ENCODE measurements around the gene LRG1. TPM values are rescaled to one million over a fixed set of nuclear protein-coding genes. Genes with fewer than 3 reads are reported as not detected.
"Not testable (repeated sequence)": the region's sequence is repeated elsewhere in the genome, so short reads cannot be mapped to it uniquely, and the experiment has no call there.

The LRG1 gene
- total and polyA plus RNA-seq, 5 experiments from 2014 or later: not detected

DNA sequence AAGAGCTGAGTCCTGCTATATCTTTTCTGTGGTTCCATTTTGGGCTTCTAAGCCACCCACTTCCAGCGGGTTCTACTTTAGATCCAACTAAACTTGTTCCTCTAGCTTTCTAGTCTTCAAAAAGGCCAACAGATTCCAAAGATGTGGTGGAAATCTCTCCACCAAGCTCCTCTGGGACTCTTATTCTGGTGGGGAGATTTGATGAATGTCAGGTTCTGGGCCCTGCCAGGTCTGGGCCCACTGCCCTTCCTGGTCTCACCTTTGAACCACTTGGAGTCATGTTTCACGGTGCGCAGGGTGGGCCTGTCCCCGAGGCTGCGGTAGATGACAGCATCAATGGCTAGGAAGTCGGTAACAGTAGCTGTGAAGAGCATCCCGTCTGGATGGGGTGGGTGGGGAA is 14.9 kb upstream of the LRG1 start:
- peaks cover 0 to 4% (median 1%) of the 10 kb centered on the region in 4 donors for H3K4me1 Mint-ChIP-seq
- ATAC-seq (no peak), DNase-seq (no peak)
- peaks cover 5 to 28% (median 19%) of the 10 kb centered on the region in 5 donors for H3K27me3 Mint-ChIP-seq
- H3K9me3 Mint-ChIP-seq: peaks cover 0 to 3% (median 0%) of the 10 kb centered on the region in 9 donors
- POLR2A ChIA-PET: interaction anchor here (0.5 kb wide), 1 partner anchor 823 kb away, joined by 3 read pairs; no protein-coding TSS in a partner anchor
- no peaks in the 10 kb centered on the region for H3K36me3 Mint-ChIP-seq
- no peak overlapping the region for H3K27ac Mint-ChIP-seq
- H3K4me3 Mint-ChIP-seq: no peak overlapping the region

GRCh38 chr19:4553775-4554174 is 13.9 kb upstream of the LRG1 start:
- peaks cover 5 to 28% (median 19%) of the 10 kb centered on the region in 5 donors for H3K27me3 Mint-ChIP-seq

DNA sequence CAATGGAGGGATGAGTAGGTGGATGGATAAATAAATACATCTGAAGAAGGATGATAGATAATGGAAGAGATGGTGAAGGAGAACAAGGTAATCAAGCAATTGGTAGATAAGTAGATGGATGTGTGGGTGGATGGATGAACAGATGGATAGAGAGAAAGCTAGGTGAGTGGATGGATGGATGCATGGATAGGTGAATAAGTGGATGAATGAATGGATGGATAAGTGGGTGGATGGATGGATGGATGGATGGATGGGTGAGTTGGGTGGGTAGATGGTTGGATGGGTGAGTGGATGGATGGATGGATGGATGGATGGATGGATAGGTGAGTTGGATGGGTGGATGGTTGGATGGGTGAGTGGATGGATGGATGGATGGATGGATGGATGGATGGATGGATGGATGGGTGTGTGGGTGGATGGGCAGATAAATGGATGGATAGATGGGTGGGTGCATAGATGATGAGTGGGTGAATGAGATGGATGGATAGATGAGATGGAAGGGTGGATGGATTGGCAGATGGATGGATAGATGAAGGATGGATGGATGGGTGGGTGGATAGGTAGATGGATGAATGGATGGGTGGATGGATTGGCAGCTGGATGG is 13.4 kb upstream of the LRG1 start:
- H3K4me3 Mint-ChIP-seq: no peak overlapping the region
- POLR2A ChIA-PET: no interaction called here
- ATAC-seq (no peak), DNase-seq (no peak)
- peaks cover 0 to 5% (median 0%) of the 10 kb centered on the region in 4 donors for H3K4me1 Mint-ChIP-seq
- no peak overlapping the region for H3K27ac Mint-ChIP-seq
- H3K36me3 Mint-ChIP-seq: no peaks in the 10 kb centered on the region
- H3K27me3 Mint-ChIP-seq: peaks cover 5 to 28% (median 19%) of the 10 kb centered on the region in 5 donors
- peaks cover 0 to 3% (median 0%) of the 10 kb centered on the region in 9 donors for H3K9me3 Mint-ChIP-seq

More at GRCh38 chr19:4553775-4554174, 13.9 kb upstream of the LRG1 start:
- POLR2A ChIA-PET: no interaction called here
- peaks cover 0 to 5% (median under 1%) of the 10 kb centered on the region in 4 donors for H3K4me1 Mint-ChIP-seq
- H3K36me3 Mint-ChIP-seq: no peaks in the 10 kb centered on the region
- no peak overlapping the region for H3K27ac Mint-ChIP-seq
- no peak overlapping the region for H3K4me3 Mint-ChIP-seq
- peaks cover 0 to 3% (median 0%) of the 10 kb centered on the region in 9 donors for H3K9me3 Mint-ChIP-seq
- DNase-seq (no peak), ATAC-seq (no peak)

DNA sequence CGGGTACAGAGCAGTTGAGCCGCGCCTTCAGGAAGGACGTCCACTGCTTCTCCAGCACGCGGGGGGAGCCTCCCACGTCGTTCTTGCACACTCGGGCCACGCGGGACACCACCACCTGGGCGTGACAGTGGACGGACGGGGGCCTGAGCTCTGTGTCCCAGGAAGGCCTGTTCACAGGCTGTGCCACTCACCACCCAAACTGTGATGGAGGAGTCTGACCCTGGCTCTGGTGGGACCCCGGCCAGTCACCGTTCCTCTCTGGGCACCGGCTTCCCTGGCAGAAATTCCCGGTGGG is 12.6 kb upstream of the LRG1 start:
- peaks cover 0 to 3% (median 0%) of the 10 kb centered on the region in 9 donors for H3K9me3 Mint-ChIP-seq
- POLR2A ChIA-PET: no interaction called here

GRCh38 chr19:4550479-4551050 is 10.7 kb upstream of the LRG1 start:
- no peak overlapping the region for H3K4me3 Mint-ChIP-seq
- no peaks in the 10 kb centered on the region for H3K36me3 Mint-ChIP-seq
- no peak for DNase-seq
- POLR2A ChIA-PET: no interaction called here
- peaks cover 5 to 28% (median 17%) of the 10 kb centered on the region in 5 donors for H3K27me3 Mint-ChIP-seq
- ATAC-seq: no peak
- peaks cover 0 to 3% (median 0%) of the 10 kb centered on the region in 9 donors for H3K9me3 Mint-ChIP-seq
- no peak overlapping the region for H3K27ac Mint-ChIP-seq
- peaks cover 0 to 2% (median 0%) of the 10 kb centered on the region in 4 donors for H3K4me1 Mint-ChIP-seq

More for the DNA sequence above, 12.6 kb upstream of the LRG1 start:
- Mint-ChIP-seq H3K27ac (no peak overlapping the region), H3K27me3 (peaks cover 5 to 28% (median 19%) of the 10 kb centered on the region in 5 donors), H3K36me3 (no peaks in the 10 kb centered on the region), H3K4me3 (no peak overlapping the region), H3K4me1 (peaks cover 0 to 3% (median 0%) of the 10 kb centered on the region in 4 donors)
- DNase-seq (no peak), ATAC-seq (no peak)

DNA sequence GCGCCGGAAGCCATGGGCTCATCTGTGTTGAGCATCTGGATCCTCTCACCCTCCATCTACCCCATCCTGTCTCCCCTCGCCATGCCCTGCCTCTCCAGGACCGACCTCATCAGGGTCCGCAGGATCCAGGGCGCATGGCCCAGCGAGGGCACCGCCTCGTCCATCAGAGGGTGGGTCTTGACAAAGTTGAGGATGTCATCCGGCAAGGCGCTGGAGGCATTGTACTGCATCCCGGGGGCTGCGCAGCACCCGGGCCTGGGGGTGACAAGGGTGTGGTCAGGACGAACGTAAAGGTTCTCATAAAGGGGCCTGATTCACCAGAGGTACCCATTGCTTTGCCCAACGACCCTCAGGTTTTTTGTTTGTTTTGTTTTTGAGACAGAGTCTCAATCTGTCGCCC is 10.2 kb upstream of the LRG1 start:
- no peak overlapping the region for H3K27ac Mint-ChIP-seq
- no peak overlapping the region for H3K4me3 Mint-ChIP-seq

DNA sequence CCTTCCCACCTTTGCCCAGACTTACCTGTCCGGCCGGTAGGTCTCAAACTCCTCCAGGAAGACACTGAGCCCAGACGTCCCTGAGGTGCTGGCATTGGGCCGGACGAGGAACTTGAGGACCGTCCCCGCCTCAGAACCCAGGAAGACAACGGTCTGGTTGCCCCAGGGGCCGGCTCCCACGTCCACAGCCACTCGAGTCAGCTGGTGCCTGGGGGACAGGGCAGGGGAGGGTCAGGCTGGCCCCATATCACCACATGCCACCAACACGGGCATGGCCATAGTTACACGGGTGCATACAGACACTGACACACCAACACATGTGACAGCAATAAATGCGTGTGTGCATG is 8.4 kb upstream of the LRG1 start:
- H3K27ac Mint-ChIP-seq: no peak overlapping the region
- H3K36me3 Mint-ChIP-seq: no peaks in the 10 kb centered on the region
- peaks cover 0 to 3% (median 0%) of the 10 kb centered on the region in 9 donors for H3K9me3 Mint-ChIP-seq
- H3K27me3 Mint-ChIP-seq: peaks cover 4 to 23% (median 17%) of the 10 kb centered on the region in 5 donors
- ATAC-seq: no peak
- POLR2A ChIA-PET: no interaction called here
- peaks cover 0 to 2% (median 0%) of the 10 kb centered on the region in 4 donors for H3K4me1 Mint-ChIP-seq
- H3K4me3 Mint-ChIP-seq: no peak overlapping the region
- no peak for DNase-seq

More for the DNA sequence above, 10.2 kb upstream of the LRG1 start:
- ATAC-seq: no peak
- Mint-ChIP-seq H3K4me1 (peaks cover 0 to 2% (median 0%) of the 10 kb centered on the region in 4 donors), H3K9me3 (peaks cover 0 to 3% (median 0%) of the 10 kb centered on the region in 9 donors), H3K36me3 (no peaks in the 10 kb centered on the region), H3K27me3 (peaks cover 5 to 28% (median 17%) of the 10 kb centered on the region in 5 donors)
- DNase-seq: no peak
- POLR2A ChIA-PET: no interaction called here

GRCh38 chr19:4547303-4548237 is 7.7 kb upstream of the LRG1 start:
- Mint-ChIP-seq H3K9me3 (peaks cover 0 to 3% (median 0%) of the 10 kb centered on the region in 9 donors), H3K36me3 (no peaks in the 10 kb centered on the region), H3K27ac (no peak overlapping the region), H3K27me3 (peaks cover 3 to 17% (median 11%) of the 10 kb centered on the region in 5 donors), H3K4me3 (no peak overlapping the region), H3K4me1 (peaks cover 0 to 2% (median 0%) of the 10 kb centered on the region in 4 donors)
- DNase-seq: no peak
- ATAC-seq: no peak
- POLR2A ChIA-PET: no interaction called here

GRCh38 chr19:4543842-4544647 is 4.2 kb upstream of the LRG1 start:
- no peak for ATAC-seq
- POLR2A ChIA-PET: no interaction called here
- Mint-ChIP-seq H3K27ac (no peak overlapping the region), H3K27me3 (peaks cover 0 to 15% (median 9%) of the 10 kb centered on the region in 5 donors), H3K4me1 (peaks cover 6 to 10% (median 7%) of the 10 kb centered on the region in 4 donors), H3K4me3 (no peak overlapping the region), H3K9me3 (peaks cover 0 to 2% (median 0%) of the 10 kb centered on the region in 9 donors), H3K36me3 (no peaks in the 10 kb centered on the region)
- DNase-seq: no peak

DNA sequence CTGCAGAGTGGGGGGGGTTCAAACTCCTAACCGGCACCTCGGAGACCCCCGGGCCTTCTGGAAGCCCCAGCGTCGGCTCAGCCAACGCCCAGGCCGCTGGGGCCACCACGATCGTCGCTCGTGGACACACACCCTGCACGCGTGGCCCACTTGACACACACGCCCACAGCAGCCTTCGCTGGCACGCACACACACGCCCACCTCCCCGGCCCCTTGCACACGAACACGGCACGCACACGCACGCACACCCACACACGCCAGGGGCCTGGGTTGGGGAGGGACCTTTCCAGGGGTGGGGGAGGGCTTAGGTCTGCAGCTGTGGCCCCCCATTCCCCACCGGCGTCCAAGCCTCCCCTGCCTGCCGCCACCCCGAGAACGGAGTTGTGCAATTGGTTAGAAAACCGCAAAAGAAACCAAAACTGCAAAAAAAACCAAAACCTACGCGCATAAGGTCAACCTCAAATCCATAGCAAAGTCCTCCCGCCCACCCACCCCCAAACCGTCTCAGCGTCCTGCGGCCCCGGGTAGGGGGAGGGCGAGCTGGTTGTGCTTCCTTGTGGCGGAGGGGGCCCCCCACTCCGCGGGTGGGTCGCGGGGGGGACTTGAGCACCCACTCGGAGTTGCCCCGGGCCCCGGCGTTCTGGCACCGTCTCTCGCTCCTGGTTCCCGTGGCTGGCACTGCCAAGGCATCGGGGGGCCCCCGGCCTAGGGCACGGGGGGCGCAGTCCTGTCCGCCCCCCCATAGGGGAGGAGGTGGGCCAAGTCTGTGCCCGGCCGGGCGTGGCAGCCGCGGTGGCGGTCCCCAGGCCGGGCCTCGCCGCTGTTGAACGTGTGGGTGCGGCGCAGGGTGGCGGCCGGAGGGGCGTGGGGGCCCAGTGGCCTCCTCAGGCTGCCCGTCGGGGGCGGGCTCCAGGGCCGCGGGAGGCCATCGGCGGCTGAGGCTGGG is 3.3 kb upstream of the LRG1 start:
- H3K36me3 Mint-ChIP-seq: no peaks in the 10 kb centered on the region
- H3K4me1 Mint-ChIP-seq: peaks cover 5 to 10% (median 7%) of the 10 kb centered on the region in 4 donors
- H3K27me3 Mint-ChIP-seq: peaks cover 0 to 20% (median 8%) of the 10 kb centered on the region in 5 donors
- H3K27ac Mint-ChIP-seq: no peak overlapping the region
- DNase-seq: no peak
- H3K4me3 Mint-ChIP-seq: no peak overlapping the region
- H3K9me3 Mint-ChIP-seq: peaks cover 0 to 2% (median 0%) of the 10 kb centered on the region in 9 donors
- no peak for ATAC-seq
- POLR2A ChIA-PET: no interaction called here

DNA sequence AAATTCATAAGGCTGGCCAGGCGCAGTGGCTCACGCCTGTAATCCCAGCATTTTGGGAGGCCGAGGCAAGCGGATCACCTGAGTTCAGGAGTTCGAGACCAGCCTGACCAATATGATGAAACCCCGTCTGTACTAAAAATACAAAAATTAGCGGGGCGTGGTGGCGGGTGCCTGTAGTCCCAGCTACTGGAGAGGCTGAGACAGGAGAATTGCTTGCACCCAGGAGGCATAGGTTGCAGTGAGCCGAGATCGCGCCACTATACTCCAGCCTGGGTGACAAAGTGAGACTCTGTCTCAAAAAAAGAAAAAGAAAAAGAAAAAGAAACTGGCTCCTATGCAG is 1.9 kb upstream of the LRG1 start:
- H3K4me1 Mint-ChIP-seq, ATAC-seq, DNase-seq, H3K4me3 Mint-ChIP-seq, H3K9me3 Mint-ChIP-seq, H3K27ac Mint-ChIP-seq, POLR2A ChIA-PET, H3K36me3 Mint-ChIP-seq: not testable (repeated sequence)
- H3K27me3 Mint-ChIP-seq: peaks cover 0 to 27% (median 8%) of the 10 kb centered on the region in 5 donors

All from naive thymus-derived CD8-positive, alpha-beta T cell (primary cell).